GM19397 (cell line): Measurements from ENCODE around the gene NAALAD2.
"Not testable (repeated sequence)": the region's sequence is repeated elsewhere in the genome, so short reads cannot be mapped to it uniquely, and the experiment has no call there.

Experiments used
- ATAC-seq: cut with Tn5 transposase; IDR thresholded peaks from one replicate; pipeline ENCODE4 v1.9.1; 2021; ENCODE audit warnings: mild to moderate bottlenecking, moderate library complexity; ENCODE audit not compliant: unreplicated experiment

NAALAD2 gene

GRCh38 chr11:90239967-90240636, 105.6 kb downstream of the NAALAD2 start:
- not testable (repeated sequence) for ATAC-seq

GRCh38 chr11:90241414-90241813, 107.0 kb downstream of the NAALAD2 start:
- ATAC-seq, result no peak
